ENCODE data around the gene MRPS27.

GRCh38 chr5:72286798-72287197 is 33.2 kb downstream of the MRPS27 start:
- no peak for TF ChIP-seq ETS2 (tag; IDR thresholded peaks at IDR 0.05; ENCODE audit: borderline replicate concordance, poor library complexity, severe bottlenecking)
- no peak for TF ChIP-seq CCAR2 (IDR thresholded peaks at IDR 0.05; ENCODE audit: low read depth, low read length)
- TF ChIP-seq TAF1 (IDR thresholded peaks at IDR 0.05; ENCODE audit: control insufficient read depth, extremely low read depth, insufficient read depth, low read length, severe bottlenecking), result no peak
- no peak for TF ChIP-seq CTCF (IDR thresholded peaks at IDR 0.05 in 2 of 3, conservative IDR thresholded peaks at IDR 0.05 in 1 of 3; ENCODE audit: insufficient read depth in 2 of 3, low read depth in 1 of 3, low read length in 3 of 3)
